A549 (cell line): ENCODE measurements around the gene KLF16.

Experiments
- POLR2A ChIP-seq: IDR thresholded peaks from 2 replicates; pipeline ENCODE4 v1.6.1; 2012; ENCODE audit warnings: mild to moderate bottlenecking, low read length
- TF ChIP-seq, protein P1 (sequence below): IDR thresholded peaks from 2 replicates; pipeline ENCODE4 v1.6.1; 2012
- TF ChIP-seq, protein P2 (sequence below): fragments of 200-600 bp; sonication (generic); IDR thresholded peaks from 2 replicates; pipeline ENCODE4 v1.6.1; 2016; ENCODE audit warnings: antibody characterized with exemption, mild to moderate bottlenecking, moderate library complexity
- TF ChIP-seq, protein P3 (sequence below): fragments of >200 bp; sonication (Bioruptor Twin); formaldehyde crosslinking; IDR thresholded peaks from 3 replicates; pipeline ENCODE4 v1.5.1; 2016

DNA sequence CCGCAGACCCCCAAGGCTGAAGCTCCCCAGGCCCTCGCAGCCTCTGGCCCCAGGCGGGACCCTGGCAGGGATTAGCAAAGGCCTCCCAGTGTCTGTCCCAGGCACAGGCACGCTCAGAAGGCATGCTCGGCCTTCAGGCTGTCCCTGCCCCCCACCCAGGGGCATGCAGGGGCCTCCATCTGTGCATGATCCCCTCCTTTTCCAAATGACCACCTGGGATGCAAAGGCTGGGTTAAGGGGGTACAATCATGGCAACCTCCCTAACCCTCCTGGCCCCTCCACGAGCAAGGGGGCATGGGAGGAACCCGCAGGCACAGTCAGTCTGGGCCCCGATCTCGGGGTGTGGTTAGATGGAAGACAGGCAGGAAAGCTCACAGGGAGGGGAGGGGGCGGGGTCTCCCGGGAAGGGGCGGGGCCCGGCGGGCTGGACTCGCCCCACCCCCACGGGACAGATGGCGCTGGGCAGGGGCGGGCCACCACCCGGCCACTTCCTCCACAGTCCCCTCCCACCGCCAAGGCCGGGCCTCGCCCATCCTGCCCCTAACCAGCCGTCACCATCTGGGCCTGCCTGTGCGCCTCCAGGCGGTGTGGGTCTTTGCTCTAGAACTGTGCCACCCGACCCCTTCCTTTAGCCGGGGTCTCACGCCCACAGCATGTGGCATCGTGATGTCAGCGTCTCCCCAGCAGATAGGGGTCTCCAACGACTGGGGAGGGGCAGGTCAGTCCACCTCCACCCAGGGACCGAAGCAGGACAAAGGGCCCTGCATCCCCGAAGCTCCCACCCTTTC, 8.1 kb downstream of the KLF16 start:
- TF ChIP-seq, protein P1, sequence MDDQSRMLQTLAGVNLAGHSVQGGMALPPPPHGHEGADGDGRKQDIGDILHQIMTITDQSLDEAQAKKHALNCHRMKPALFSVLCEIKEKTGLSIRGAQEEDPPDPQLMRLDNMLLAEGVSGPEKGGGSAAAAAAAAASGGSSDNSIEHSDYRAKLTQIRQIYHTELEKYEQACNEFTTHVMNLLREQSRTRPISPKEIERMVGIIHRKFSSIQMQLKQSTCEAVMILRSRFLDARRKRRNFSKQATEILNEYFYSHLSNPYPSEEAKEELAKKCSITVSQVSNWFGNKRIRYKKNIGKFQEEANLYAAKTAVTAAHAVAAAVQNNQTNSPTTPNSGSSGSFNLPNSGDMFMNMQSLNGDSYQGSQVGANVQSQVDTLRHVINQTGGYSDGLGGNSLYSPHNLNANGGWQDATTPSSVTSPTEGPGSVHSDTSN, result no peak
- TF ChIP-seq, protein P2, sequence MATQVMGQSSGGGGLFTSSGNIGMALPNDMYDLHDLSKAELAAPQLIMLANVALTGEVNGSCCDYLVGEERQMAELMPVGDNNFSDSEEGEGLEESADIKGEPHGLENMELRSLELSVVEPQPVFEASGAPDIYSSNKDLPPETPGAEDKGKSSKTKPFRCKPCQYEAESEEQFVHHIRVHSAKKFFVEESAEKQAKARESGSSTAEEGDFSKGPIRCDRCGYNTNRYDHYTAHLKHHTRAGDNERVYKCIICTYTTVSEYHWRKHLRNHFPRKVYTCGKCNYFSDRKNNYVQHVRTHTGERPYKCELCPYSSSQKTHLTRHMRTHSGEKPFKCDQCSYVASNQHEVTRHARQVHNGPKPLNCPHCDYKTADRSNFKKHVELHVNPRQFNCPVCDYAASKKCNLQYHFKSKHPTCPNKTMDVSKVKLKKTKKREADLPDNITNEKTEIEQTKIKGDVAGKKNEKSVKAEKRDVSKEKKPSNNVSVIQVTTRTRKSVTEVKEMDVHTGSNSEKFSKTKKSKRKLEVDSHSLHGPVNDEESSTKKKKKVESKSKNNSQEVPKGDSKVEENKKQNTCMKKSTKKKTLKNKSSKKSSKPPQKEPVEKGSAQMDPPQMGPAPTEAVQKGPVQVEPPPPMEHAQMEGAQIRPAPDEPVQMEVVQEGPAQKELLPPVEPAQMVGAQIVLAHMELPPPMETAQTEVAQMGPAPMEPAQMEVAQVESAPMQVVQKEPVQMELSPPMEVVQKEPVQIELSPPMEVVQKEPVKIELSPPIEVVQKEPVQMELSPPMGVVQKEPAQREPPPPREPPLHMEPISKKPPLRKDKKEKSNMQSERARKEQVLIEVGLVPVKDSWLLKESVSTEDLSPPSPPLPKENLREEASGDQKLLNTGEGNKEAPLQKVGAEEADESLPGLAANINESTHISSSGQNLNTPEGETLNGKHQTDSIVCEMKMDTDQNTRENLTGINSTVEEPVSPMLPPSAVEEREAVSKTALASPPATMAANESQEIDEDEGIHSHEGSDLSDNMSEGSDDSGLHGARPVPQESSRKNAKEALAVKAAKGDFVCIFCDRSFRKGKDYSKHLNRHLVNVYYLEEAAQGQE, result no peak
- TF ChIP-seq POLR2A, result no peak
- TF ChIP-seq, protein P3, sequence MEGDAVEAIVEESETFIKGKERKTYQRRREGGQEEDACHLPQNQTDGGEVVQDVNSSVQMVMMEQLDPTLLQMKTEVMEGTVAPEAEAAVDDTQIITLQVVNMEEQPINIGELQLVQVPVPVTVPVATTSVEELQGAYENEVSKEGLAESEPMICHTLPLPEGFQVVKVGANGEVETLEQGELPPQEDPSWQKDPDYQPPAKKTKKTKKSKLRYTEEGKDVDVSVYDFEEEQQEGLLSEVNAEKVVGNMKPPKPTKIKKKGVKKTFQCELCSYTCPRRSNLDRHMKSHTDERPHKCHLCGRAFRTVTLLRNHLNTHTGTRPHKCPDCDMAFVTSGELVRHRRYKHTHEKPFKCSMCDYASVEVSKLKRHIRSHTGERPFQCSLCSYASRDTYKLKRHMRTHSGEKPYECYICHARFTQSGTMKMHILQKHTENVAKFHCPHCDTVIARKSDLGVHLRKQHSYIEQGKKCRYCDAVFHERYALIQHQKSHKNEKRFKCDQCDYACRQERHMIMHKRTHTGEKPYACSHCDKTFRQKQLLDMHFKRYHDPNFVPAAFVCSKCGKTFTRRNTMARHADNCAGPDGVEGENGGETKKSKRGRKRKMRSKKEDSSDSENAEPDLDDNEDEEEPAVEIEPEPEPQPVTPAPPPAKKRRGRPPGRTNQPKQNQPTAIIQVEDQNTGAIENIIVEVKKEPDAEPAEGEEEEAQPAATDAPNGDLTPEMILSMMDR, result no peak
